BLaER1 (cell line): ENCODE data around the gene TRIM51.
A peak's percentile ranks its signal among the peaks of the same experiment; 100 is the strongest.
"Not testable (repeated sequence)": the region's sequence is repeated elsewhere in the genome, so short reads cannot be mapped to it uniquely, and the experiment has no call there.

Source experiments
- H3K27ac ChIP-seq: shearing (Covaris generic); formaldehyde crosslinking; 2 replicates; pipeline ENCODE4 v1.8.1; 2022
- H3K27me3 ChIP-seq: shearing (Covaris generic); formaldehyde crosslinking; 2 replicates; pipeline ENCODE4 v1.8.1; 2022
- H3K36me3 ChIP-seq: shearing (Covaris generic); formaldehyde crosslinking; 2 replicates; pipeline ENCODE4 v1.8.1; 2022
- H3K4me1 ChIP-seq: shearing (Covaris generic); formaldehyde crosslinking; 2 replicates; pipeline ENCODE4 v1.8.1; 2022
- H3K4me2 ChIP-seq: shearing (Covaris generic); formaldehyde crosslinking; 2 replicates; pipeline ENCODE4 v1.8.1; 2022
- H3K4me3 ChIP-seq: shearing (Covaris generic); formaldehyde crosslinking; 2 replicates; pipeline ENCODE4 v1.8.1; 2022
- H3K9ac ChIP-seq: shearing (Covaris generic); formaldehyde crosslinking; 2 replicates; pipeline ENCODE4 v1.8.1; 2022
- H3K9me3 ChIP-seq: shearing (Covaris generic); formaldehyde crosslinking; 2 replicates; pipeline ENCODE4 v1.8.1; 2022
- H4K20me1 ChIP-seq: shearing (Covaris generic); formaldehyde crosslinking; 2 replicates; pipeline ENCODE4 v1.8.1; 2022
- Cebpa-rat ChIP-seq: shearing (Covaris generic); IDR thresholded peaks from 2 replicates; pipeline ENCODE4 v1.8.1; 2022

The TRIM51 gene, protein sequence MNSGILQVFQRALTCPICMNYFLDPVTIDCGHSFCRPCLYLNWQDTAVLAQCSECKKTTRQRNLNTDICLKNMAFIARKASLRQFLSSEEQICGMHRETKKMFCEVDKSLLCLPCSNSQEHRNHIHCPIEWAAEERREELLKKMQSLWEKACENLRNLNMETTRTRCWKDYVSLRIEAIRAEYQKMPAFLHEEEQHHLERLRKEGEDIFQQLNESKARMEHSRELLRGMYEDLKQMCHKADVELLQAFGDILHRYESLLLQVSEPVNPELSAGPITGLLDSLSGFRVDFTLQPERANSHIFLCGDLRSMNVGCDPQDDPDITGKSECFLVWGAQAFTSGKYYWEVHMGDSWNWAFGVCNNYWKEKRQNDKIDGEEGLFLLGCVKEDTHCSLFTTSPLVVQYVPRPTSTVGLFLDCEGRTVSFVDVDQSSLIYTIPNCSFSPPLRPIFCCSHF

DNA sequence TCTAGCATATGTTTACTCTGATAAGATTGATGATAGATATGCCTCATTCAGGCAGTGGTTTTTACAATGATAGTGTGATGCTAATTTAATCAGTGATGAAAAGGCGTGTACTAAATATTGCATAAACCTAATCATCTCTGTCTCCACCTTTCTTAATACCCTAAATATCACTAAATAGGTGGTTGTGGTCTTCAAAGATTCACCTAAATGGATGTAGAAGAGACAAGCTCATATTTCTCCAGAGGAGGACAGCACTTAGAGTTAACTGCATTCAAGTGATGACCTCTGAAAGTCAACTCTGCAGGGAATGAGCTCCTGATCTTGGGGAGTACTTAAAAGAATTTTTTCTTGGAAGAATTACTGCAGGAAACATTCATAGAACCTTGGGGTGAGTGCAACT lies at the start of gene TRIM51:
TRIM51 (plus strand) TSS at position 301 of the 400 bp plus-strand sequence. CDS start 2,132 bp downstream, outside the sequence.
- not testable (repeated sequence) for H4K20me1 ChIP-seq, H3K9me3 ChIP-seq, H3K4me2 ChIP-seq

DNA sequence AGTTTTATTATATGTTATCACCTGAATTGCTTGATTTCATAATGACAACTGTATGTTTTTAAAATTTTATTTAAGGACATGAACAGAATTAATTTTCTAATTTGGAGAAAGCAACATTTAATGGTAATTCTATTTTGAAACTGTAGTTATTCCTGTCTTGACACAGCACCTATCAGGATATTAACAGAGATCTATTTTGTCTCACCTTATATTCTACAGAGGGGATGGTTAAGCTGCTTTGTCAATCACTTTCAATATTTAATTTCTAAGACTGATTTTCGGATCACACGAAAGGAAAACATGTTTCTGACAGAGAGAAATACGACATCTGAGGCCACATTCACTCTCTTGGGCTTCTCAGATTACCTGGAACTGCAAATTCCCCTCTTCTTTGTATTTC lies 44.6 kb upstream of the TRIM51 start, which contains the start of gene OR5D16:
OR5D16 (plus strand) TSS at position 301 of the 400 bp plus-strand sequence; CDS start at position 301, 0 bp downstream.
- Histone ChIP-seq H3K4me2 (no peak within 1 kb of the TSS), H3K27me3 (no peaks in the 10 kb centered on the region), H3K36me3 (no peaks in the 10 kb centered on the region), H3K4me1 (no peaks in the 10 kb centered on the region), H3K9me3 (peaks cover 5% of the 10 kb centered on the region; the same call in 1 of the 2 replicates), H3K4me3 (no peak within 1 kb of the TSS), H3K9ac (no peak within 1 kb of the TSS), H3K27ac (no peak within 1 kb of the TSS), H4K20me1 (no peaks in the 10 kb centered on the region)
- no peak for TF ChIP-seq Cebpa-rat

More for the DNA sequence above, at the start of gene TRIM51:
- not testable (repeated sequence) for H3K36me3 ChIP-seq, H3K27ac ChIP-seq, H3K27me3 ChIP-seq, H3K4me1 ChIP-seq, H3K4me3 ChIP-seq, H3K9ac ChIP-seq

DNA sequence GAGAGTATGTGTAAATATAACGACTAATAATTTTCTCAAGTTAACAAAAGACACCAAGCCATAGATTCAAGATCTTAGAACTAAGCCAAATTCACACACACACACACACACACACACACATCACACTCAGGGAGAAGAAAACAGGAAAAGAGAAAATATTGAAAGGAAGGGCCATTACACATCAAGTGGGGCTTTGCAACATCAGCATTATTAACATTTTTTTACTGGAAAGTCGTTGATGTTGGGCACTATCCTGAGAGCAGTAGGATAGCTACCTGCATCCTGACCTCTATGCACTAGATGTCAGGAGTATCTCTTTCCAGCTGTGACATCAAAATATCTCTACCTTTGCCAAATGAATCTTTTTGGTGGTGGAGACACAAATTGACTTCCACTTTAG lies 35.6 kb upstream of the TRIM51 start:
- Histone ChIP-seq H3K36me3 (no peaks in the 10 kb centered on the region), H4K20me1 (no peaks in the 10 kb centered on the region), H3K4me2 (no peak overlapping the region), H3K9me3 (no peaks in the 10 kb centered on the region), H3K27me3 (no peaks in the 10 kb centered on the region), H3K4me3 (no peak overlapping the region), H3K27ac (no peak overlapping the region), H3K4me1 (no peaks in the 10 kb centered on the region), H3K9ac (no peak overlapping the region)
- TF ChIP-seq Cebpa-rat: no peak

DNA sequence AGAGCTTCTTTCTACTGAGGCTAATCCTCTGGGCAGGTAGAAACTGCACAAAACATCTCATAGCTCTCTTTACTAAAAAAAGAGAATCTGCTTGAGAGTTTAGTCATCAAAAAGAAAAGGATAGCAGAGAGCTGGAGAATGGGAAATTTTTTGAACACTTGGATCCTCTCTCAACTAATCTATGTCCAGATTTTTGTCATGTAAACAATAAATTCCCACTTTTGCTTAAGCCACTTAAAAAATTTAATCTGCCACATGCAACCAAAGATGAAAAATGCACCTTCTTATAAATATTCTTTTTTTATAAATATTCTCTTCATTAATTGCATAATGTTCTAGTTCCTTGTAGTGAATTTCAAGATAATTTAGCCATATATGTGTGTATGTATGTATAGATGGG lies 34.1 kb upstream of the TRIM51 start:
- H4K20me1 ChIP-seq: no peaks in the 10 kb centered on the region
- H3K27ac ChIP-seq: no peak overlapping the region
- H3K4me3 ChIP-seq: no peak overlapping the region
- H3K4me2 ChIP-seq: no peak overlapping the region
- H3K27me3 ChIP-seq: no peaks in the 10 kb centered on the region
- no peak for TF ChIP-seq Cebpa-rat
- no peaks in the 10 kb centered on the region for H3K36me3 ChIP-seq
- H3K9ac ChIP-seq: no peak overlapping the region
- H3K4me1 ChIP-seq: no peaks in the 10 kb centered on the region
- no peaks in the 10 kb centered on the region for H3K9me3 ChIP-seq

DNA sequence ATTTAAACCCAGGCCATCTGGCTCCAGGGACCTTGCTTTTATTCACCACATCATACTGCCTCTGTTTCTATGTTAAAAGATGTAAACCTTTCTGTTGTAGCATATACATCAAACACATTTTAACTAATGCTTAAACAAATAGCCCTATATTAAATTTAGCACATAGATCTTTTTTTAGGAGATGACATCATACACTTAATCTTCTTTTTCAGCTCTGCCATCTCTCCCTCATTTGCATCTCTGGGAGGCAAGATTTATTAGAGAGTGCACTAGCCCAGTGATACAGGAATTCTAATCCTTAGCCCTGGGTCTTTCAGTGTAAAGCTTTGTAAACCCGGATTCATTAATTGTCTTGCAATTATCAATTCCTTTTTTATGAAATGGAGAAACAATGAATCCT lies 31.0 kb upstream of the TRIM51 start:
- H3K4me2 ChIP-seq: no peak overlapping the region
- no peaks in the 10 kb centered on the region for H3K9me3 ChIP-seq
- no peak for TF ChIP-seq Cebpa-rat
- H4K20me1 ChIP-seq: no peaks in the 10 kb centered on the region
- H3K4me1 ChIP-seq: 0 out of 2 replicates have a peak, but pooled peaks cover 4% of the 10 kb centered on the region
- H3K36me3 ChIP-seq: no peaks in the 10 kb centered on the region
- H3K4me3 ChIP-seq: no peak overlapping the region
- no peak overlapping the region for H3K27ac ChIP-seq
- H3K9ac ChIP-seq: no peak overlapping the region
- no peaks in the 10 kb centered on the region for H3K27me3 ChIP-seq

DNA sequence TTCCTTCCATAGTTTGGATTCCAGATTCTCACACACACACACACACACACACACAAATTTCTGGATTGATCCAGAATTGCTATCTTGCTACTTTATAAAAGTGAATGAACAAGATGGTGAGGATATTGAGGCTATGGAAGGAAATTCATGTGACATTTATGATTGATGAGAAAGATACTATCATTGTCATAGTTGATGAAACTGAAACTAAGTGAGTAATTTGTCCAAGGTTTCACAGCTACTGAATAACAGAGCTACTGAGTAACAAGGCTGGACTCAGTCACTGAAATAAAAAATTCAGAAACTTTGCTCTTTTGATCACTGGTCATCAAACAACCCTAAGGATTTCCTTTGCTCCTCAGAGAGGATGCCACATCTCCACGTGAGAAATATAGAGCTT lies 28.4 kb upstream of the TRIM51 start:
- no peak overlapping the region for H3K27ac ChIP-seq
- H3K9me3 ChIP-seq: no peaks in the 10 kb centered on the region
- no peaks in the 10 kb centered on the region for H3K27me3 ChIP-seq
- no peak for TF ChIP-seq Cebpa-rat
- H4K20me1 ChIP-seq: no peaks in the 10 kb centered on the region
- H3K9ac ChIP-seq: no peak overlapping the region
- no peak overlapping the region for H3K4me3 ChIP-seq
- H3K4me1 ChIP-seq: 0 out of 2 replicates have a peak, but pooled peaks cover 4% of the 10 kb centered on the region
- no peaks in the 10 kb centered on the region for H3K36me3 ChIP-seq
- H3K4me2 ChIP-seq: no peak overlapping the region

DNA sequence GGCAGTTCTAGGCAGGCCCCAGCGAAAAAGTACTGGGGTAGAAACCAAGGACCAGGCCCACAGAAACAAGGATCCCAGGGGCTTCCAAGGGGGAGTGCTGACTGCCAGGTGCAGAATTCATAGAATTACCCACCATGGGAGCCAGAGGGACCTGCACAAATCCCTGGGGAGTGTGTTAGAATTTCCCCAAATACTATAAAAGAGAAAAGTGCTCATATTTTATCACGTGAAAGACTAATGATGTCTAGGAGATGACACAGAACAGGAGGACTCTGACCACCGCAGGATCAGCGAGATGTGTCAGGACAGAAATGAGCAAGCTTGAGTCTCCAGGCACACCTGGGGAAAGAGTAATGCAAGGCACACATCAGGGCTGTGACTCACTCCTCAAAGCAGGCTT lies 15.7 kb upstream of the TRIM51 start:
- not testable (repeated sequence) for H3K4me1 ChIP-seq, H3K4me2 ChIP-seq, H3K36me3 ChIP-seq, H3K4me3 ChIP-seq, H4K20me1 ChIP-seq, H3K27me3 ChIP-seq, H3K9ac ChIP-seq, H3K27ac ChIP-seq, H3K9me3 ChIP-seq

DNA sequence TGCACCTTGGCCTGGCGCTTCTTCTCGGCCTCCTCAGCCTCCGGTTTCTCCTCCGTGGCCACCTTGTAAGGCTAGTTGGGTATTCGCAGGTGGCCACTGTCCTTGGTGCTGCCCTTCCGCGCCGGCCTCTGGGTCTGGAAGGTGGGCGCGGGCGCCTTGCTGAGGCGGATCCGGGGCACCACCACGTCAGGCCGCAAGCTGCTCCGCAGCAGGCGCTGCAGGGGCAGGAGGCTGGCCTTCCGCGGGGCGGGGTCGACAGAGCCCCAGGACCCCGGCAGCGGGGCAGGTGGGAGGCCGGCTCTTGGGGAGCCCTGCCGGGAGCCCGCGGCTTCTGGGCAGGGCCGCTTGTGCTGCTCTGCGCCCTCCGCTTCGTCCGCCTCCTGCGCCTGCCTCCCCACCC lies 10.4 kb upstream of the TRIM51 start:
- not testable (repeated sequence) for H3K4me3 ChIP-seq, H4K20me1 ChIP-seq, H3K27ac ChIP-seq, H3K4me2 ChIP-seq, H3K9ac ChIP-seq, H3K36me3 ChIP-seq, H3K27me3 ChIP-seq, H3K4me1 ChIP-seq
- peaks cover 21% of the 10 kb centered on the region for H3K9me3 ChIP-seq

DNA sequence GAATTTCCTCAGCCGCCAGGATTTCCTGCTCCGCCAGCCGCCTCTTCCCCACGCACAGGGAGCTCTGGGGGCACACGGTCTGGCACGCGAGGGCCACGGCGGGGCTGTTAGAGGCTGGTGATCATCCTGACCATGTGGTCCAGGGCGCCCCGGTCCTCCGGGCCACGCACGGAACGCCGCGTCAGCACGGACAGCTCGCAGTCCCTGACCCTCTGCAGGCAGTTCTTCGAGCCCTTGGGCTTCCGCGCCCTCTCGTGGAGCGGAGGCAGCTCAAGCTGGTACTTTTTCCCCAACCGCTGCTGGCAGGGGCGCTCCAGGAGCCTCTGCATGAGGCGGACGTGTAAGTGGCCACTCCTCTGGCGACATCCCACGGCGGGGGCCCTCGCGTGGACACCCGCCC lies 10.0 kb upstream of the TRIM51 start:
- not testable (repeated sequence) for H3K36me3 ChIP-seq, H3K27me3 ChIP-seq, H3K4me2 ChIP-seq, H3K27ac ChIP-seq, H3K4me1 ChIP-seq, H4K20me1 ChIP-seq, H3K9ac ChIP-seq, H3K4me3 ChIP-seq
- peaks cover 21% of the 10 kb centered on the region for H3K9me3 ChIP-seq

DNA sequence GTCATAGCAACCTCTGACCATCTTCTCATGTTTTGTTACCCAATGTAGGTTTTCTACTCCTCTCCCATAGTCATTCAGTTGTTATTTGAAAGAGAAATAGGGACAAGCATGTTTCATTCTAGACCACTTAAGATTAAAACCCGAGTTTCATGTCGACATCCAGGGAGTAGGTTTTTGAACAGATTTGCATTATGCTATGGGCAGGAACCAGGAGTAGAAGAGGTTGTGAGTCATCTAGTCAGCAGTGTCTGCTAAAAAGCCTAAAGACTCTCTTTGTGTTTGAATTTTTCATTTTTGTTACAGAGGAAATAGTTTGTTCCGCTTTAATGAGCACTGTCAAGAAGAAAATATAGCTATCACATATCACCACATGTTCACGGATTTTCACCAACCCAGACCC lies 1.9 kb downstream of the TRIM51 start:
- not testable (repeated sequence) for H3K36me3 ChIP-seq, H3K9ac ChIP-seq, H4K20me1 ChIP-seq, H3K27ac ChIP-seq, H3K9me3 ChIP-seq, H3K27me3 ChIP-seq, H3K4me3 ChIP-seq, H3K4me1 ChIP-seq
- peak overlapping the region; percentile 36 for H3K4me2 ChIP-seq

DNA sequence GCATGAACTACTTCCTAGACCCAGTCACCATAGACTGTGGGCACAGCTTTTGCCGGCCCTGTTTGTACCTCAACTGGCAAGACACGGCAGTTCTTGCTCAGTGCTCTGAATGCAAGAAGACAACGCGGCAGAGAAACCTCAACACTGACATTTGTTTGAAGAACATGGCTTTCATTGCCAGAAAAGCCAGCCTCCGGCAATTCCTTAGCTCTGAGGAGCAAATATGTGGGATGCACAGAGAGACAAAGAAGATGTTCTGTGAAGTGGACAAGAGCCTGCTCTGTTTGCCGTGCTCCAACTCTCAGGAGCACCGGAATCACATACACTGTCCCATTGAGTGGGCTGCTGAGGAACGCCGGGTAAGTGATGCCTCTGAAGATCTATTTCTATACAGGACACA lies 2.4 kb downstream of the TRIM51 start:
- H3K4me1 ChIP-seq, H3K27ac ChIP-seq, H3K27me3 ChIP-seq, H4K20me1 ChIP-seq, H3K9me3 ChIP-seq, H3K36me3 ChIP-seq, H3K9ac ChIP-seq, H3K4me3 ChIP-seq: not testable (repeated sequence)
- peak overlapping the region; percentile 36 for H3K4me2 ChIP-seq
